HepG2 (cell line): ENCODE results near the gene ZNF214. TPM values are rescaled to one million over a fixed set of nuclear protein-coding genes. Genes with fewer than 3 reads are reported as not detected.

Source experiments
- ATAC-seq: fragments of 200-7000 bp; cut with Tn5 transposase; 3 replicates; pipeline ENCODE4 v1.9.1; 2020; ENCODE audit warnings: mild to moderate bottlenecking, moderate library complexity
- BruUV-seq: library from RNA; stranded (reverse); fragments of 400-500 nt; replicated peaks from 2 replicates; lab custom pipeline; 2021; lab: Mats Ljungman, UMichigan
- CTCF ChIA-PET: fragments of 300-600 bp; formaldehyde crosslinking; extraction: SDS; loops from one replicate; lab custom pipeline; 2021; ENCODE audit warnings: low total read pairs, inconsistent platforms, low intra/inter-chr PET ratio; lab: Yijun Ruan, JAX
- POLR2A ChIA-PET: fragments of 350-600 bp; sonication (Branson Sonifier 250); formaldehyde crosslinking; loops from one replicate; lab custom pipeline; 2020; ENCODE audit warnings: antibody characterized with exemption, inconsistent platforms; lab: Yijun Ruan, JAX
- DNase-seq: peaks from one replicate; pipeline ENCODE4 v3.0.0-alpha.2; 2015; ENCODE audit warnings: low spot score
- FAIRE-seq: peaks from 3 replicates; lab custom pipeline; 2011; peaks lifted over from hg19 to GRCh38; lab: Jason Lieb, UNC
- H2AFZ ChIP-seq: one replicate; pipeline ENCODE4 v1.6.1; 2011; ENCODE audit warnings: low read length, inconsistent platforms
- H3K27ac ChIP-seq: fragments of 300-600 bp; 3 replicates; pipeline ENCODE4 v1.8.0; 2011; ENCODE audit warnings: mixed run types, mild to moderate bottlenecking, mixed read lengths, low read length, inconsistent platforms; ENCODE audit not compliant: insufficient read depth; ENCODE audit errors: extremely low read length
- H3K27me3 ChIP-seq, 2 experiments: fragments of 200-600 bp in 1 of 2; 2 replicates in 1 of 2; 3 replicates in 1 of 2; pipeline versions ENCODE4 v1.6.0 to v1.8.0; 2011; ENCODE audit warnings: low read length in 2 of 2, mild to moderate bottlenecking in 2 of 2, moderate library complexity in 2 of 2, inconsistent platforms in 1 of 2; ENCODE audit not compliant: insufficient read depth in 2 of 2, control insufficient read depth in 1 of 2
- H3K36me3 ChIP-seq, 2 experiments: fragments of 200-600 bp in 1 of 2; replicated peaks in 1 of 2; 2 replicates in 1 of 2; 3 replicates in 1 of 2; pipeline versions ENCODE4 v1.5.1 to v1.8.0; 2011; ENCODE audit warnings: low read length in 2 of 2, inconsistent platforms in 1 of 2; ENCODE audit not compliant: insufficient read depth in 2 of 2, control insufficient read depth in 1 of 2
- H3K4me1 ChIP-seq: 2 replicates; pipeline ENCODE4 v1.5.1; 2012; ENCODE audit warnings: low read length, inconsistent platforms; ENCODE audit not compliant: insufficient read depth
- H3K4me2 ChIP-seq: 2 replicates; pipeline ENCODE4 v1.6.0; 2011; ENCODE audit warnings: low read depth, low read length, inconsistent platforms
- H3K4me3 ChIP-seq, 3 experiments: fragments of 200-600 bp in 1 of 3; sonication (generic), shearing (Covaris generic) in 1 of 3; replicated peaks in 1 of 3; 2 replicates each; pipeline ENCODE4 v1.5.1; 2011 to 2016; ENCODE audit warnings: low read length in 3 of 3, inconsistent platforms in 2 of 3, low read depth in 2 of 3, mild to moderate bottlenecking in 2 of 3, control low read depth in 1 of 3, mixed read lengths in 1 of 3; ENCODE audit not compliant: insufficient read depth in 1 of 3
- H3K79me2 ChIP-seq: one replicate; pipeline ENCODE4 v1.6.1; 2011; ENCODE audit warnings: low read length, inconsistent platforms; ENCODE audit not compliant: insufficient read depth
- H3K9ac ChIP-seq: 2 replicates; pipeline ENCODE4 v1.6.0; 2011; ENCODE audit warnings: mild to moderate bottlenecking, low read depth, low read length, inconsistent platforms; ENCODE audit not compliant: insufficient read depth
- H3K9me3 ChIP-seq: 2 replicates; pipeline ENCODE4 v1.5.1; 2012; ENCODE audit warnings: mild to moderate bottlenecking, low read length
- H4K20me1 ChIP-seq: 2 replicates; pipeline ENCODE4 v1.6.0; 2011; ENCODE audit warnings: inconsistent platforms, mild to moderate bottlenecking, low read length, moderate library complexity; ENCODE audit not compliant: insufficient read depth
- FOXM1 ChIP-seq: sonication (generic); formaldehyde crosslinking; IDR thresholded peaks from 2 replicates; pipeline ENCODE4 v1.5.0; 2020; ENCODE audit warnings: missing genetic modification reagents
- FOXO4 ChIP-seq: sonication (generic); formaldehyde crosslinking; conservative IDR thresholded peaks from 2 replicates; pipeline ENCODE4 v1.8.1; 2023; ENCODE audit warnings: missing genetic modification reagents
- HMGXB4 ChIP-seq, 2 experiments: sonication (generic) in 1 of 2; formaldehyde crosslinking in 1 of 2; IDR thresholded peaks; 2 replicates each; pipeline versions ENCODE4 v1.4.0 to v1.6.1; 2018 to 2020; ENCODE audit warnings: missing genetic modification reagents in 2 of 2, borderline replicate concordance in 1 of 2, low read depth in 1 of 2, mild to moderate bottlenecking in 1 of 2, missing biosample characterization in 1 of 2
- HNF1A ChIP-seq, 2 experiments: sonication (generic) in 1 of 2; formaldehyde crosslinking in 1 of 2; IDR thresholded peaks; 2 replicates each; pipeline versions ENCODE4 v1.4.0 to v1.6.1; 2016 to 2020; ENCODE audit warnings: borderline replicate concordance in 1 of 2, low read depth in 1 of 2, mild to moderate bottlenecking in 1 of 2, missing genetic modification reagents in 1 of 2
- IRF2 ChIP-seq: IDR thresholded peaks from 2 replicates; pipeline ENCODE4 v1.6.1; 2018; ENCODE audit warnings: missing genetic modification reagents, missing compliant biosample characterization
- POGZ ChIP-seq: sonication (generic); formaldehyde crosslinking; IDR thresholded peaks from 2 replicates; pipeline ENCODE4 v1.4.0; 2020; ENCODE audit warnings: mild to moderate bottlenecking, missing genetic modification reagents
- SP4 ChIP-seq: sonication (generic); formaldehyde crosslinking; IDR thresholded peaks from 2 replicates; pipeline ENCODE4 v1.8.1; 2023; ENCODE audit warnings: mild to moderate bottlenecking, missing genetic modification reagents
- SRSF9 ChIP-seq: fragments of 200-400 bp; formaldehyde crosslinking; IDR thresholded peaks from 2 replicates; pipeline ENCODE4 v1.6.1; 2018; ENCODE audit warnings: borderline replicate concordance, mild to moderate bottlenecking, low read depth, low read length; ENCODE audit not compliant: insufficient read depth, poor library complexity, severe bottlenecking
- TOE1 ChIP-seq: sonication (generic); formaldehyde crosslinking; IDR thresholded peaks from 2 replicates; pipeline ENCODE4 v1.4.0; 2020; ENCODE audit warnings: mild to moderate bottlenecking, missing genetic modification reagents
- ZNF124 ChIP-seq: sonication (generic); formaldehyde crosslinking; IDR thresholded peaks from 2 replicates; pipeline ENCODE4 v1.4.0; 2020; ENCODE audit warnings: missing genetic modification reagents
- ZNF350 ChIP-seq: sonication (generic); formaldehyde crosslinking; IDR thresholded peaks from 2 replicates; pipeline ENCODE4 v1.4.0; 2020; ENCODE audit warnings: mild to moderate bottlenecking, low read depth, missing genetic modification reagents, borderline replicate concordance
- WGBS: methylation state at CpG from one replicate; pipeline ENCODE4 v1.1.6; 2017; ENCODE audit warnings: low lambda C conversion rate; 5-methylcytosine and 5-hydroxymethylcytosine counted together
- in situ Hi-C: cut with HindIII; loops from 2 replicates; pipeline ENCODE4 v1.10.0; 2017; ENCODE audit warnings: low pct_unique_long_range_greater_than_20kb; ENCODE audit not compliant: extremely low pct_ligation_motif_present
- intact Hi-C: fragments of 100-400 bp; cut with micrococcal nuclease; formaldehyde crosslinking; loops from one replicate; pipeline ENCODE4 v1.10.0; 2022; ENCODE audit not compliant: unreplicated experiment
- polyA plus RNA-seq, 8 experiments: library from polyadenylated mRNA; depleted of rRNA in 3 of 8; stranded (reverse) in 7 of 8; unstranded in 1 of 8; fragments of >200 nt; fragmentation: Illumina TruSeq in 4 of 8; extraction: Trizol in 4 of 8; gene quantifications; 2 replicates each; pipeline versions ENCODE4 v1.2.1 to v1.2.3, GENCODE V29; 2011 to 2016; ENCODE audit warnings: low read depth in 4 of 8, missing spikeins in 1 of 8, mixed read lengths in 1 of 8; ENCODE audit not compliant: insufficient read depth in 1 of 8
- total RNA-seq, 5 experiments: library from RNA; depleted of rRNA; stranded (reverse); fragments of >200 nt; fragmentation: Illumina TruSeq; extraction: Trizol; gene quantifications; 2 replicates each; pipeline ENCODE4 v1.2.3, GENCODE V29; 2016; ENCODE audit warnings: low read depth in 1 of 5
- TF ChIP-seq, protein P1 (sequence below): sonication (generic); formaldehyde crosslinking; IDR thresholded peaks from 2 replicates; pipeline ENCODE4 v1.4.0; 2020; ENCODE audit warnings: missing genetic modification reagents, borderline replicate concordance

The ZNF214 gene
- total and polyA plus RNA-seq, 2 of the 13 experiments (the other 11 are each of a cell fraction or from before 2014, with no cell fraction given) = 0.28 to 1.9 TPM

- ATAC-seq (no peak), DNase-seq (no peak), FAIRE-seq (no peak)
- Histone ChIP-seq H2AFZ (no peak overlapping the region), H3K36me3 (no peaks in the 10 kb centered on the region), H3K4me1 (peaks cover 10% of the 10 kb centered on the region), H3K9ac (no peak overlapping the region), H3K4me2 (no peak overlapping the region), H3K4me3 (no peak overlapping the region), H3K9me3 (no peaks in the 10 kb centered on the region), H3K27me3 (no peaks in the 10 kb centered on the region), H3K79me2 (no peaks in the 10 kb centered on the region), H3K27ac (no peak overlapping the region), H4K20me1 (no peaks in the 10 kb centered on the region)
- ChIA-PET CTCF (no interaction called here), POLR2A (no interaction called here)
- intact Hi-C loops = no loop called here
- WGBS = 6% methylated on average over 1 of the region's 1 CpG
- in situ Hi-C loops = no loop called here
- TF ChIP-seq TOE1 (CRISPR knock-in tag) (no peak), SRSF9 (no peak), HMGXB4 (CRISPR knock-in tag; IDR thresholded peaks at IDR 0.05; ENCODE audit: borderline replicate concordance in 1 of 2, low read depth in 1 of 2) (no peak), POGZ (CRISPR knock-in tag) (no peak), SP4 (CRISPR knock-in tag) (no peak), HNF1A (IDR thresholded peaks at IDR 0.05; ENCODE audit: low read depth) (no peak), HNF1A (CRISPR knock-in tag; IDR thresholded peaks at IDR 0.05; ENCODE audit: borderline replicate concordance) (no peak), FOXM1 (CRISPR knock-in tag) (no peak), ZNF124 (CRISPR knock-in tag) (no peak), IRF2 (CRISPR knock-in tag) (no peak), FOXO4 (CRISPR knock-in tag) (no peak), ZNF350 (CRISPR knock-in tag) (no peak)
- TF ChIP-seq, protein P1, sequence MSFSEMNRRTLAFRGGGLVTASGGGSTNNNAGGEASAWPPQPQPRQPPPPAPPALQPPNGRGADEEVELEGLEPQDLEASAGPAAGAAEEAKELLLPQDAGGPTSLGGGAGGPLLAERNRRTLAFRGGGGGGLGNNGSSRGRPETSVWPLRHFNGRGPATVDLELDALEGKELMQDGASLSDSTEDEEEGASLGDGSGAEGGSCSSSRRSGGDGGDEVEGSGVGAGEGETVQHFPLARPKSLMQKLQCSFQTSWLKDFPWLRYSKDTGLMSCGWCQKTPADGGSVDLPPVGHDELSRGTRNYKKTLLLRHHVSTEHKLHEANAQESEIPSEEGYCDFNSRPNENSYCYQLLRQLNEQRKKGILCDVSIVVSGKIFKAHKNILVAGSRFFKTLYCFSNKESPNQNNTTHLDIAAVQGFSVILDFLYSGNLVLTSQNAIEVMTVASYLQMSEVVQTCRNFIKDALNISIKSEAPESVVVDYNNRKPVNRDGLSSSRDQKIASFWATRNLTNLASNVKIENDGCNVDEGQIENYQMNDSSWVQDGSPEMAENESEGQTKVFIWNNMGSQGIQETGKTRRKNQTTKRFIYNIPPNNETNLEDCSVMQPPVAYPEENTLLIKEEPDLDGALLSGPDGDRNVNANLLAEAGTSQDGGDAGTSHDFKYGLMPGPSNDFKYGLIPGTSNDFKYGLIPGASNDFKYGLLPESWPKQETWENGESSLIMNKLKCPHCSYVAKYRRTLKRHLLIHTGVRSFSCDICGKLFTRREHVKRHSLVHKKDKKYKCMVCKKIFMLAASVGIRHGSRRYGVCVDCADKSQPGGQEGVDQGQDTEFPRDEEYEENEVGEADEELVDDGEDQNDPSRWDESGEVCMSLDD (CRISPR knock-in tag) = no peak
- no TSS peak for BruUV-seq
Measured at GRCh38 chr11:6962673-6963072, 57.5 kb downstream of the ZNF214 start.
